ENCODE data around the gene GRID2IP. TPM values are rescaled to one million over a fixed set of nuclear protein-coding genes. Genes with fewer than 3 reads are reported as not detected.

Gene GRID2IP
- polyA plus RNA-seq, 1 donor from 2014 or later = 0.09 TPM

DNA sequence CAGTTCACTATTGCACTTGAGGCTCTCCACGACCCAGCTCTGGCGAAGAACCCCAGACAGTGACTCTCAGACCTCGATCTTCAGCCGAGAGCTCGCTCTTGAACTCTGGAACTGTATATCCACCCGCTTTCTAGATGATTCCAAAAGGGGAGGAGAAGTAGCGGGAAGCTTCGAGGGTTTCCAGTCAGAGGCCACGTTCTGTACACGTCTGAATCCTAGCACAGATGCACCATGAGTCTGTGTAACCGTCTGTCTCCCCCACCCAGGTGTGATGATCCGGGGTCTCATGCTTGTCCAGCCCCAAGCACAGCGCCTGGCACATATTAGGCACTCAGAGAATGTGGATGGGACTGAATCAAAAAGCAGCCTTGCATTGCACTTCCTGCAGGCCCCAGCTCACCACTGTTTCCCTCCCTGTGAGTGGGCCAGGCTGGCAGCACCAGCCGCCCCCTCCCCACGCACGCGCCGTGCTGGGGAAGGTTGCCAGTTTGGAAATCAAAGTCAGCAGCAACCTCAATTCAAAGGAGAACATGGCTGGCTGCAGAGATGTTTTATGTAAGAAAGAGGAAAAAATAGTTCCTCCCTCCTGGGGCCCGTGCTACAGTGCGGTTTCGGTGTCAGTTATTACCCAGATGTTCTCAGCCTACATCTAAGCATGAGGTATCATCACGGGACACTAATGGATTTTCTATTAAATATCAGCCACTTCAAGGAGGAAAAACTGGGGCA lies 5.7 kb downstream of the GRID2IP start:
- H3K4me1 Mint-ChIP-seq = peaks cover 0 to 5% (median 4%) of the 10 kb centered on the region in 3 donors
- H3K4me3 Mint-ChIP-seq = no peak overlapping the region
- H3K27ac Mint-ChIP-seq = no peak overlapping the region
- H3K36me3 Mint-ChIP-seq = no peaks in the 10 kb centered on the region
- no peaks in the 10 kb centered on the region for H3K9me3 Mint-ChIP-seq
- H3K27me3 Mint-ChIP-seq = peaks cover 5% of the 10 kb centered on the region

DNA sequence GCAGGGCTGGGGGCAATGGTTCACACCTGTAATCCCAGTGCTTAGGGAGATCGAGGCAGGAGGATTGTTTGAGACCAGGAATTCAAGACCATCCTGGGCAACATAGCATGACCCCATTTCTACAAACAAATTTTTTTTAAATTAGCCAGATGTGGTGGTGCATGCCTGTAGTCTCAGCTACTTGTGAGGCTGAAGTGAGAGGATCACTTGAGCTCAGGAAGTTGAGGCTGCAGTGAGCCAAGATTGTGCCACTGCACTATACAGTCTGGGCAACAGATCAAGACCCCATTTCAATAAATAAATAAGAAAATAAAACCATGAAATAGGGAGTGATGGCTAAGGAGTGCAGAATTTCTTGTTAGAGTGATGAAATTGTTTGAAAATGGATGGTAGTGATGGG lies 8.9 kb downstream of the GRID2IP start:
- Mint-ChIP-seq H3K4me3 (no peak overlapping the region), H3K36me3 (no peaks in the 10 kb centered on the region), H3K27ac (no peak overlapping the region), H3K27me3 (peaks cover 17% of the 10 kb centered on the region), H3K4me1 (peaks cover 0 to 5% (median 4%) of the 10 kb centered on the region in 3 donors), H3K9me3 (no peaks in the 10 kb centered on the region)

DNA sequence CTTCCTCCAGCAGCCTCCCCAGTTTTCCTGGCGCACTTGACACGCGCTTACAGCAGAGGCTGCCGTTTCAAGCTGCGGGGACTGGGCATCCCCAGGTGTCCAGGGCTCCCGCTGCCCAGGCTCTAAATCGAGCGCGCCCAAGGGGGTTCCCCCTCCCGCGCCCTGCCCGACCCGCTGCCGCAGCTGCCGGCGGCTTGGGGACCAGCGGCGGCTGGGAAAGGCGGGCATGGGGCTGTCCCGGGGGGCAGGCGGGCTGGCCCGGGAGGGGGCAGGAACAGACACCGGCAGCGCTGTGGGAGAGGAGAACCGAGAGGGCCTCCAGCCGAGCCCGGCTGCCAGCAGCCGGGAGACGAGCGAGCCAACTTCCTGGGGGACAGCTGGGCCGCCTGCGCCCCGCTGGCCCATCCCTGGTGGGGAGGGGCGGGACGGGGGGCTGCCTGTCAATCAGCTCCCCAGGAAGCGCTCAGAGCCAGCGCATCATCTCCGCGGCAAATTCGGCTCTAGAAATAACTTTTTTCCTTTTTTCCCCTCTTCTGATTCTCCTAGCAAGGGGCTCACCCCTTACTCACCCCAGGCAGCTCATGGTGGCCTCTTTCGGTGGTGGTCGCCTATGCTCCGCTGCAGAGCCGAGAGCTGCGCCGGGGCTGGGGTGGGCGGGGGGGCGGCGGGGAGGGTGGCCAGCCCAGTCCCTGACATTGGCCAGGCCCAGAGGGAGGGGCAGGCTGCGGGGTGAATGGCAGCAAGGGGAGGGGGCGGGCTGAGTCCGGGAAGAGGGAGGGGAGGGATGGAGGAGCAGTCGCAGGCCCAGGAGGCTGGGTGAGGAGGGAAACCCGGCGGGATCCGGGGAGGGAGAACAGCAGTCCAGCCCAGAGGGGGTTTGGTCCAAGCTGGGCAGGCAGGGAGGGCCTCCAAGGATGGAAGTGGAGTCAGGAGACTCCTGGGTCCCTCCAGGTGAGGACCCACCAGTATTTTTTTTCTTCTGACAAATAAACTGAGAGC lies 14.7 kb downstream of the GRID2IP start:
- no peaks in the 10 kb centered on the region for H3K36me3 Mint-ChIP-seq
- no peak overlapping the region for H3K4me3 Mint-ChIP-seq
- H3K9me3 Mint-ChIP-seq = no peaks in the 10 kb centered on the region

DNA sequence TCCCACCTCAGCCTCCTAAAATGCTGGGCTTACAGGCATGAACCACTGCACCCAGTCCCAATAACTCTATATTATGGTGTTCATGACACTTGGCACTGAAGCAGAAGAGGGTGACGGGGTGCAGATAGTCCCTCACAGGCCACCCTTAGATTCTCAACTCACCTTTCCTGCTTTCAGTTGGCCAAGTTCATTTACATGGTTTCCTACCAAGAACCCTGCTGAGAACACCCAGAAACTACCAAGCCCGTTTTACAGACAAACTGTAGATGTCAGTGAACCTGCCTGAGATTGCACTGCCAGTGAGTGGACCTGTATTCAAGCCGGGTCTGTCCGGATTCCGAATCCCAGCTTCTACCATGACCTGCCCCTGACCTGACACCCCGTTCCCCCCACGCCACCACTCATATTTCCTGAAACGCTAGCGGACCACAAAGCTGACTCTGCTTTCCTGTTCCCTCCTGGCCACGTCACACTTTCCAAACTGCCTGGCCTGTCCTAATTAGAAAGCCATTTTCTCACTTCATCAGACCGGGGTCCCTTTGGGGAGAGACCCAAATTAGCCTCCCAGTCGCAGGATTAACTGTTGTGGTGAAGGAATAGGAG lies 17.3 kb downstream of the GRID2IP start:
- H3K36me3 Mint-ChIP-seq = no peaks in the 10 kb centered on the region
- no peak overlapping the region for H3K4me3 Mint-ChIP-seq
- H3K4me1 Mint-ChIP-seq = peaks cover 5 to 9% (median 7%) of the 10 kb centered on the region in 3 donors
- no peaks in the 10 kb centered on the region for H3K9me3 Mint-ChIP-seq
- no peak overlapping the region for H3K27ac Mint-ChIP-seq
- peaks cover 35% of the 10 kb centered on the region for H3K27me3 Mint-ChIP-seq

More for the DNA sequence above, 14.7 kb downstream of the GRID2IP start:
- Mint-ChIP-seq H3K27ac (no peak overlapping the region), H3K4me1 (peaks cover 4 to 5% (median 5%) of the 10 kb centered on the region in 3 donors), H3K27me3 (peaks cover 37% of the 10 kb centered on the region)

DNA sequence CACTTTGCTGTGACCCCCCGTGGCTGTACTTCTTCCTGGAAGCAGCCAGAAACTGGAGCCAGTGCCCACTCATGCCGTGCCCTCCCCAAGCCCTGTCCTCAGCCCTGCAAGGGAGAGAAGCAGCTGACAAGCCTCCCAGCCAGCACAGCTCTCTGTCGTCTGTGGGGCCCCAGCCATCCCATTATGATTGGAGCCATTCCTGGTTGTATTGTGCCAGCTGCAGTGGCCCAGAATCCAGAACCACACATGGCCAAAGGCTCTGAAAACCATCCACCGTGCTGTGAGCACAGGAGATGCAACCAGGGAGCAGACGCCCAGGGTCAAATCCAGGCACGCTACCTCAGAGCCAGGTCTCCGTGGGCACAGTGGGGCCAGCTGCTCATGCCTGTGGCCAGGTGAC lies 18.7 kb downstream of the GRID2IP start:
- peak overlapping the region in 2 of 4 donors; percentile 32 to 53 for H3K4me3 Mint-ChIP-seq
- H3K36me3 Mint-ChIP-seq = no peaks in the 10 kb centered on the region
- H3K27ac Mint-ChIP-seq = no peak overlapping the region
- H3K4me1 Mint-ChIP-seq = peaks cover 5 to 9% (median 7%) of the 10 kb centered on the region in 3 donors
- no peaks in the 10 kb centered on the region for H3K9me3 Mint-ChIP-seq
- peaks cover 29% of the 10 kb centered on the region for H3K27me3 Mint-ChIP-seq

DNA sequence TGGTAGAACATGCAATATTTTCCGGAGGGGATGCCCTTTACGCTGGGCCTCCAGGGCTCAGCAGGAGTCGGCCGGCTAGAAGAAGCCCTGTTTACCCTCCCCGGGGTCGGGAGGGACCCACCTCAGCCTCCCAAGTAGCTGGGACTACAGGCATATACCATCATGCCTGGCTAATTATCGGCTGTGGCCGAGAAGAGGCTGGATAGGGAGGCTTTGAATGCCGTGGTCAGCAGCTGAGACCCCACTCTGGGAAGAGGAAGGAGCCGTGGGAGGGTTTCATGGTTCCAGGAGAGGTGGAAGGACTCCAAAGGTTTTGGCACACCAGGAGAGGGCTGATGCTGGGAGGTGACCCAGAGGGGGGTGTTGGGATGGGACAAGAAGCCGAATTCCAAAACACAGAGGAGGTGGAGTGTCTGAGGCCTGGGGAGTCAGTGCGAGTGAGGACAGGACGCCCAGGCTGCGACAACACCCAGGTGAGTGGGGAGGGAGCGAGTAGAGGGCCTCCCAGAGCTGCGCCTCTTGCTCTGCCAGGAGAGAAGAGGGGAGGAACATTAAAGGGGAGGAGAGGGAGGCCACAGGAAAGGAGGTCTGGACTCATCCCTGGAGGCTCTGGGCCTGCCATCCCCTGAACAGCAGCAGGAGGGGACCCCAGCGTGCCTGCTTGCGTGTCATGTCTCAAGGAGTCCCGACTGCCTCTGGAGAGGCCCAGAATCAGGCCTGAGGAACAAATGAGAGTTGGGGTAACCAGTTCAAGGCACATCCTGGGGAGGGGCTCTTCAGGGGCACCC lies 19.6 kb downstream of the GRID2IP start:
- Mint-ChIP-seq H3K27ac (peak overlapping the region in 1 of 3 donors; percentile 72), H3K4me1 (peaks cover 5 to 14% (median 11%) of the 10 kb centered on the region in 3 donors), H3K27me3 (peaks cover 34% of the 10 kb centered on the region), H3K4me3 (peak overlapping the region; percentile 81 to 93 (median 88)), H3K36me3 (no peaks in the 10 kb centered on the region), H3K9me3 (no peaks in the 10 kb centered on the region)

DNA sequence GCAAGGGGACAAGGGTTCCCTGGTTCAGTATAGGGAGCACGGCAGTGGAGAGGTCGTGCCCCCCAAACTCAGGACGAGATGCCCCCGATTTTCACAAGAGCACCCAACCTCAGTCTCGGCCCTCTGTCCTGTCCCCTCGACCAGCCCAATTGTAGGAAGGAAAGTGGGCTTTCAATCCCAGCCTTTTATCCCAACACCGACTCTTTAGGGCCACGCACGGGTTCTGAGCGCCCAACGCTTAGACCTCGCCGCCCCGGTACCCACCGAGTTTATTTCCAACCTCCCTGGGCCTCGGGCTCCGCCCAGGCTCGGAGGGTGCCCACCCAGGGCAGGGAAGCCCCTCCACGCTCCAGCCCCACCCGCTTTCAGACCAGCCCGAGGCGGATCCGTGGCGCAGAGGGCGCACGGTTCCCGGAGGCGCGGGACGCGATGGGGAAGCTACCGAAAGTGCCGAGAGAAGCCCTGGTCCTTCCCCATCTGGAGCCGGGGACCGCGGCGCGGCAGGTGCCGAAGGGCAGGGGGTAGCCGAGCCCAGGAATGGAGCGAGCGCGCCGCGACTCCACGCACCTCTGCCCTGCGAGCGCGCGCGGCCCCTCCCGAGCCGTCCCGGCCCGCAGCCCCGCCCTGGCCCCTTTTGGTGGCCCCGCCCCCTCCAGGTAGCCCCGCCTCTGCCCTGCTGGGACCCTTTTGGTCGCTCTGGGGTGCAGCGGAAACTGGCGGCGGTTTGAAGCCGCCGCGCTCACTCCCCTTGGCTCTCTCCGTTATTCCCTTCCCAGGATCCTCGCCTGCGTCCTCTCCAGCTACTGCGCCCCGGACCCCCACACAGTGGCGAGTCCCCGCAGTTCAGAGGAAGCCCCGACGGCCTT lies 20.4 kb downstream of the GRID2IP start:
- Mint-ChIP-seq H3K36me3 (no peaks in the 10 kb centered on the region), H3K4me3 (peak overlapping the region; percentile 81 to 93 (median 88)), H3K27me3 (peaks cover 33% of the 10 kb centered on the region), H3K4me1 (peaks cover 5 to 14% (median 11%) of the 10 kb centered on the region in 3 donors), H3K9me3 (no peaks in the 10 kb centered on the region), H3K27ac (peak overlapping the region in 1 of 3 donors; percentile 72)

DNA sequence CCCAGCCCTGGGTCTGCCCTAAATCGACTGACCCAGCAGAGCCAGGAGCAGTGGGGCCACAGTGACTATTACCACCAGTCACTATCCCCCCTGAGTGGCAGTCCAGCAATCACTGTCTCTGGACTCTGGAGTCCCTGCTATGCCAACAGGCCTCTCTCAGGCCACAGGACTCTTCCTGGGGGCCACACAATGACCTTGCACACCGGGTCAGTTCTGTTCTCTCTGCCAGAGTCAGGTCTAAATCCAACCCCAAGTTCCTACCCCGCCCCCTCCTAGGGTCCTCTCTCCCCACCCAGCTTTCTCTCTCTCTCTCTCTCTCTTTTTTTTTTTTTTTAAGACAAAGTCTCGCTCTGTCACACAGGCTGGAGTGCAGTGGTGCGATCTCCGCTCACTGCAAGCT lies 21.6 kb downstream of the GRID2IP start:
- peaks cover 26% of the 10 kb centered on the region for H3K27me3 Mint-ChIP-seq

DNA sequence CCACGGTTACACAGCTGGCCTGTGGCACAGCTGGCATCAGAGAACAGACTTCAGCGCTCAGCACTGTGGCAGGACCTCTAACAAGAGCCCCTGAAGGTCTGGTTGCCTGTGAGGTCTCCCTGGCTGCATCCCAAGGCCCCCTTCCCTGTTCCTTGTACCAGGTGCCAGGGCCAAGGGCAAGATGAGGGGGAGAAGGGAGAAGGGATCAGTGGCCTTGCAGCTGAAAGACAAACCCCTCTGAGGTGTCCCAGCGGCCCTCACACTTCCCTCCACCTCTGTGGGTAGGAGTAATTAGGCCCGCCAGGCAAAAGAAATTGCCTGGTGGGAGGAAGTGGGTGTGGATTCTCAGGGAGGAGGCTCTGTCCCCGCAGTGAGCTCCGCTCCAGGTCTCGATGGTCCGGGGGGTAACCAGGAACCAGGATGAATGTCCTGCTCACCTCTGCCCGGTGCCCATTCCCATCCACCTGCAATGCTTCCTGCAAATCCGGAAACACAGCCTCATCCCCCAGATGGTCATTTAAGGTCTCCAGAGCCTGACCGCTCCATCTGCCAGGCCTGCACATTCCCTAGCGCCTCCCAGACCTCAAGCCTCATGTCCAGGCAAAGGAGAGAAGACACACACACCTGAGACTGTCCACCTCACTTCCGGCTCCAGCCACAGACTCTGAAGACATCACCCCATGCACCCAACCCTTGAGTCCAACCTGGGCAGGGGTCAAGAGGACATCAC lies 22.7 kb downstream of the GRID2IP start:
- H3K4me1 Mint-ChIP-seq = peaks cover 0 to 10% (median 6%) of the 10 kb centered on the region in 3 donors

More for the DNA sequence above, 21.6 kb downstream of the GRID2IP start:
- Mint-ChIP-seq H3K4me1 (peaks cover 0 to 14% (median 11%) of the 10 kb centered on the region in 3 donors), H3K27ac (no peak overlapping the region), H3K36me3 (no peaks in the 10 kb centered on the region), H3K4me3 (peak overlapping the region; percentile 17 to 93 (median 48)), H3K9me3 (no peaks in the 10 kb centered on the region)

DNA sequence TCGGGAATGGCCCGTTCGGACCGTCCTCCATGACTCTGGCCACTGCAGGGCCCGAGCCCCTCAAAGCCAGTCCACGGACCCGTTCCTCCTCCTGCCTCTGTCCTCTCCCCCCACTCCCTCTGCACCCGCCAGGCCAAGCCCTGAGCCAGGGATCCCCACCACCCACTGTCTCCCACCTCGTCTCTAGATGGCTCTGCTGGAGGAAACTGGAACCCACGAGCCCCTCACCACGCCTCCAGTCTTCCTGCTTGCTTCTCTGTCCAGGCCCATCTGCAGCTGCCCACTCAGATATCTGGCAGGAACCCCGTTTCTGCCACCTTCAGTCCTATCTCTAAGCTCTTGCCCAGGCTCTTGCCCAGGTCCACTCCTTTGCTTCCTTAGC lies 24.3 kb downstream of the GRID2IP start:
- Mint-ChIP-seq H3K36me3 (no peaks in the 10 kb centered on the region), H3K27me3 (peaks cover 21% of the 10 kb centered on the region), H3K27ac (peak overlapping the region in 1 of 3 donors; percentile 33), H3K4me3 (peak overlapping the region in 3 of 4 donors; percentile 71 to 88 (median 71)), H3K4me1 (peaks cover 0 to 10% (median 6%) of the 10 kb centered on the region in 3 donors), H3K9me3 (no peaks in the 10 kb centered on the region)

More for the DNA sequence above, 22.7 kb downstream of the GRID2IP start:
- Mint-ChIP-seq H3K27ac (no peak overlapping the region), H3K36me3 (no peaks in the 10 kb centered on the region), H3K4me3 (peak overlapping the region in 1 of 4 donors; percentile 43), H3K9me3 (no peaks in the 10 kb centered on the region), H3K27me3 (peaks cover 22% of the 10 kb centered on the region)

DNA sequence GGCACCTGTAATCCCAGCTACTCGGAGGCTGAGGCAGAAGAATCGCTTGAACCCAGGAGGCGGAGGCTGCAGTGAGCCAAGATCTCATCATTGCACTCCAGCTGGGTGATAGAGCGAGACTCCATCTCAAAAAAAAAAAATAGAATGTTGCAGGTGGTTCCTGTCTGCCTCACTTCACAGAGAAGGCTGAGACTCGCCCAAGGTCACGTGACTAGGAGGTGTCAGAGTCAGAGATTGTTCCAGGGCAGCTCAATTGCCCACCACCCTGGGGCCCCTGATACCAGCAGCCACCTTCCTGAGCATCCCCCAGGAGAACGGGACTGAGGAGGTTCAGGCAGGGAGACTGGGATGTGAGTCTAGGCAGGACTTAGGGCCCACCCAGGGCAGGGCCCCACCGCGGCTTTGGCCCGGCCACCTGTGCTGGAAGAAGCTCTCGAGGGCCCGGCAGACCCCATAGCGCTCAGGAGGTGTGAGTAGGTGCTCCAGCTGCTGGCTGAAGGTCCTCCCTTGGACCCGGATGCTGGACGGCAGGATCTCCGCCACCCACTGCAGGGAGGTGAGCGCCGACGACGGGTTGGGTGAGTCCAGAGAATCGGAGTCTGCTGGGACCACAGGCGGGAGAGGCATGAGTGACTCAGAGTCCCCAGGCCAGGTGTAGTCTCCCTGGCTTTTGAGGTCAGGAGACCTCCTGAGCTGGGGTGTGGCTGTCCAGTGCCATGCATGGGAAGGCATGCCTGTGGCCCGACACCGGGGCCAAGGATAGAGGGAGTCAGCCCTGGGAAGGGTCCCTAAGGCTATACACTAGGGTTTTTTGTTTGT lies 30.9 kb downstream of the GRID2IP start:
- H3K4me1 Mint-ChIP-seq = peaks cover 4 to 7% (median 6%) of the 10 kb centered on the region in 3 donors
- no peaks in the 10 kb centered on the region for H3K36me3 Mint-ChIP-seq
- no peak overlapping the region for H3K4me3 Mint-ChIP-seq

DNA sequence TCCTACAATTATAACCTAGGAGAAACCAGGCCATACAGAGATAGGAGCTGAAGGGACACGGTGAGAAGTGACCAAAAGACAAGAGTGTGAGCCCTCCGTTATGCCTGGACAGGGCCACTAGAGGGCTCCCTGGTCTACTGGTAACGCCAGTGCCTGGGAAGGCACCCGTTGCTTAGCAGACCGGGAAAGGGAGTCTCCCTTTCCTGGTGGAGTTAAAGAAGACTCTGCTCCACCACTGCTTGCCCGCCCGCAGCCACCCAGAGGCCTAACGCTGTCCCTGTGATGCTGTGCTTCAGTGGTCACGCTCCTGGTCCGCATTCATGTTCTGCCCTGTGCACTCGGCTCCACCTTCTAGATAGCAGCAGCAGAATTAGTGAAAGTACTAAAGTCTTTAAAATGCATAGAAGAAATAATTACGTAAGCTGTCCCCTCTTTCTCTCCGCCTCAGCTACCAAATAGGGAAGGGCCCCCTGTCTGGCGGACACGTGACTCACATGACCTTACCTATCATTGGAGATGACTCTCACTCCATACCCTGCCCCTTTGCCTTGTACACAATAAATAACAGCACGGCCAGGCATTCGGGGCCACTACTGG lies 34.8 kb downstream of the GRID2IP start:
- Mint-ChIP-seq H3K4me1 (peaks cover 4 to 7% (median 6%) of the 10 kb centered on the region in 3 donors), H3K9me3 (no peaks in the 10 kb centered on the region)

More for the DNA sequence above, 30.9 kb downstream of the GRID2IP start:
- H3K27me3 Mint-ChIP-seq = peaks cover 4% of the 10 kb centered on the region
- H3K27ac Mint-ChIP-seq = peak overlapping the region in 1 of 3 donors; percentile 71
- no peaks in the 10 kb centered on the region for H3K9me3 Mint-ChIP-seq

More for the DNA sequence above, 34.8 kb downstream of the GRID2IP start:
- Mint-ChIP-seq H3K4me3 (peak overlapping the region; percentile 48 to 92 (median 80)), H3K27me3 (no peaks in the 10 kb centered on the region), H3K36me3 (no peaks in the 10 kb centered on the region), H3K27ac (peak overlapping the region in 2 of 3 donors; percentile 5 to 44)
